SIG-M5 treated with dmso at 0.1 percent for 504 hours (cell line): ENCODE measurements around the gene CASP12.
A peak's percentile ranks its signal among the peaks of the same experiment; 100 is the strongest.

Source experiments
- DNase-seq: peaks from one replicate; lab custom pipeline; 2025; ENCODE audit not compliant: unreplicated experiment; lab: John Stamatoyannopoulos, UW

Gene CASP12

DNA sequence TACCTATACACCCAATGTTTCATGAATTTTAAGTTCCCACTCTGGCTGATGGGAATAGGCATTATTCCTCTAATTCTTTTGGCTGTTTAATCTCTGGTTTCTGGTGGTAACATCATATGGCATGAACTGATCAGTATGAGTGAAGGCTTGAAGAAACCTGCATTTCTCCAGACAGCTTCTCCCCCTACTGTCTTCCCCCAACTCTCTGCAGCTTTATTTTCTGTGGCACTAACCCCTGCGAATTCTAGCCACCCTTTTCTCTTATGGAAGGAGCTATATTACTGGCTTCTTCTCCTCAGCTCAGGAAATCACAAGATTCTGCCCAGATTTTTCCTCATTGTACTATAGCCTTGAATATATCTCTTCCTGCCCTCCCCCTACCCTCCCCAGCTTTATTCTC, 57.1 kb downstream of the CASP12 start:
- no peak for DNase-seq

DNA sequence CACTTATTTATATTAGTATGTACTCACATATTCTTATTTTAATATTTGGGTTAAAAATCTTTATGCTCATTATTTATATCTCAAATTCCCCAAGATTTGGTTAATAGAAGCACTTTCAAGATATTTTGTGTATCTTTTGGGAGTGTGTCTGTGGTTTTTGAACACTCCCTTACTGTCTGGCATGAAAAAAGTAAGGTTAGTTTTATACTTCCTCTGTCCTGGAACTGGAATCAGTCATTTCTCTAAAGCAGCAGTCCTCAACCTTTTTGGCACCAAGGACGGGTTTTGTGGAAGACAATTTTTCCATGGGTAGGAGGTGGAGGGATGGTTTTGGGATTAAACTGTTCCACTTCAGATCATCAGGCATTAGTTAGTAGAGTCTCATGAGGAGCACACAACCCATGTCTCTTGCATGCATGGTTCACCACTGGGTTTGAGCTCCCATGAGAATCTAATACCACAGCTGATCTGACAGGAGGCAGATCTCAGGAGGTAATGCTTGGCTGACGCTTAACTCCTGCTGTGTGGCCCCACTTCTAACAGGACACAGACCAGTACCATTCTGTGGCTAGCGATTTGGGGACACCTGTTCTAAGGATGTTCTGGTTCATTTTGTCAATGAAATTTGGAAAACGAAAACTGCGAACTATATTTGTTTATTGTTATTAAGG, 60.2 kb downstream of the CASP12 start:
- no peak for DNase-seq

DNA sequence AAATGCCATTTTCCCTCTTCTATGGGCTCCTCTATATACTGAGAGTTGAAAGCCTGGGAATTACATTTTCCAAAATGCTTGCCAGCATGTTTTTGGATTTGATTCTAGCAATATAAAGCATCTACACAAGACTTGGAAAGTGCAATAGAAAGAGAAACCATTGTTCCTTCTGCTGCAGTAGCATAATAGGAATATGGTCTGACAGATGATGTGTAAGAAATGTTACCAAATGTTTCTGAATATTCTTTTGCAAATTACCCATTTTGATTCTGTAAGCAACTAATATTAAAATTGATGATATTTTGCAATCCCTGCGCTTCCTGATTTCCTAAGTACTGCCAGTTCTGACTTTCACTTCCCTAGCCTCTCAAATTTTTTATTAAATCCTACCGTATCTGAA, 61.6 kb downstream of the CASP12 start:
- peak; percentile 69 for DNase-seq
